Prostate gland (tissue), 2 donors: ENCODE results near the gene SIPA1. TPM values are rescaled to one million over a fixed set of nuclear protein-coding genes. Genes with fewer than 3 reads are reported as not detected.

Experiments used
- DNase-seq: peaks from one replicate; pipeline ENCODE4 v3.0.0-alpha.2; 2019; ENCODE audit warnings: low spot score
- H3K27ac ChIP-seq, 2 donors: fragments of 200-600 bp; sonication (generic); 2 replicates each; pipeline ENCODE4 v1.5.1; 2017 to 2019
- H3K27me3 ChIP-seq: fragments of 200-600 bp; sonication (generic); replicated peaks from 2 replicates; pipeline ENCODE4 v1.5.1; 2019; ENCODE audit not compliant: insufficient read depth
- H3K36me3 ChIP-seq, 2 donors: fragments of 200-600 bp; sonication (generic); 1 replicate in 1 of 2; 2 replicates in 1 of 2; pipeline versions ENCODE4 v1.5.1 to v1.8.1; 2017 to 2019
- H3K4me1 ChIP-seq: fragments of 200-600 bp; sonication (generic); replicated peaks from 2 replicates; pipeline ENCODE4 v1.5.1; 2019
- H3K4me3 ChIP-seq, 2 donors: fragments of 200-600 bp; sonication (generic); 2 replicates each; pipeline ENCODE4 v1.5.1; 2017 to 2019
- H3K9me3 ChIP-seq: fragments of 200-600 bp; sonication (generic); 2 replicates; pipeline ENCODE4 v1.5.1; 2017
- CTCF ChIP-seq, 4 experiments: fragments of 200-600 bp in 2 of 4; fragments of 450-650 bp in 2 of 4; sonication (generic) in 2 of 4; IDR thresholded peaks; 1 replicate in 3 of 4; 2 replicates in 1 of 4; pipeline ENCODE4 v1.5.1; 2016 to 2019; ENCODE audit warnings: antibody characterized with exemption in 4 of 4, mild to moderate bottlenecking in 2 of 4, moderate library complexity in 2 of 4
- POLR2A ChIP-seq: fragments of 450-650 bp; IDR thresholded peaks from one replicate; pipeline ENCODE4 v1.6.1; 2016; ENCODE audit warnings: antibody characterized with exemption, mild to moderate bottlenecking
- POLR2AphosphoS5 ChIP-seq: sonication (generic); formaldehyde crosslinking; IDR thresholded peaks from one replicate; pipeline ENCODE4 v1.6.1; 2017; ENCODE audit warnings: antibody characterized with exemption
- WGBS: methylation state at CpG from one replicate; pipeline ENCODE4 v1.1.5; 2018; 5-methylcytosine and 5-hydroxymethylcytosine counted together
- intact Hi-C: fragments of 100-400 bp; cut with DNase I; formaldehyde crosslinking; loops from one replicate; pipeline ENCODE4 v1.14.2; 2022
- total RNA-seq, 2 donors: library from RNA; depleted of rRNA; stranded (reverse); fragments of >200 nt; gene quantifications; one replicate each; pipeline ENCODE4 v1.1.0, GENCODE V29; 2016

Gene SIPA1
- total RNA-seq, 2 donors from 2014 or later: 38.2 to 45.2 TPM

GRCh38 chr11:65595131-65595530 lies 42.8 kb upstream of the SIPA1 start:
- Histone ChIP-seq H3K36me3 (peaks cover 2 to 16% of the 10 kb centered on the region in 2 donors), H3K27ac (no peak overlapping the region)

DNA sequence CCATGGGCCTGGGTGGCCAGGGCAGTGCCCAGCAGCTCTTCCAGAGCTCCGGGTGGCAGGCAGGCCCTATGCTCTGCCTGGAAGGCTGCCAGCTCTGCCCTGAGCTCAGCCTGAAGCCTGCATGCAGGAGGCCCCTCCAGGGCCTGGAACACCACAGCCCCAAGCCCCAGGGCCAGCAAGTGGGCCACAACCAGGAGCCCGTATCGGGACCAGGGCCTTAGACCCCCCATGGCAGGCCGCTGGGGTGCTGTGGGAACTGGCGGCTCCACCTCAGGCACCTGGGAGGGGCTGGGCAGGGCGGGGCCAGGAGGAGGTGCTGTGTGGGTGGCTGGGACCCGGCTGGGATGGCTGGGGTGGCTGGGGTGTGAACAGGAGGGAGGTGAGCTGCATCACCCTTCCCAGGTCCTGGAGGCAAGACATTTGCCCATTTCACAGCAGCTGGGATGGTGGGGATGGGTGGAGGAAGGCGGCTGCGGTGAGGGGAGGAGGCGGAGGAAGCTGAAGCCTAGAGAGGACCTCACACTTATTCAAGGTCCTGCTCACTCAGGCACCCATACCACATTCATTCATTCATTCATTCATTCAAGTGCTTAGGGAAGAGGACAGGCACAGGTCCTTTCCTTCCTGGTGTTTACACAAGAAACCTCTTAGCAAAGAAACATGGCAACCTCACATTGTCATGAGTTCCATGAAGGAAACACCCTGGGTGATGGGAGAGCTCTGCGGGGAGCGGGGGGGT lies 42.2 kb upstream of the SIPA1 start, which contains the start of gene KCNK7:
Gene KCNK7, minus strand, starts transcription at position 258 of the 739 bp plus-strand sequence. Its CDS starts 28 bp downstream, at position 230.
- 65% methylated on average over 12 of the region's 12 CpGs for WGBS

More at GRCh38 chr11:65595131-65595530, 42.8 kb upstream of the SIPA1 start:
- TF ChIP-seq POLR2AphosphoS5 (no peak), CTCF (IDR thresholded peaks at IDR 0.05) (no peak), POLR2A (no peak)
- H3K27me3 ChIP-seq: no peaks in the 10 kb centered on the region
- H3K4me3 ChIP-seq: no peak overlapping the region
- no peaks in the 10 kb centered on the region for H3K4me1 ChIP-seq
- 87% methylated on average over 3 of the region's 3 CpGs for WGBS
- H3K9me3 ChIP-seq: no peaks in the 10 kb centered on the region
- intact Hi-C loops: no loop called here
- DNase-seq: no peak

GRCh38 chr11:65596520-65596919 lies 41.4 kb upstream of the SIPA1 start:
- TF ChIP-seq POLR2AphosphoS5: no peak
- Histone ChIP-seq H3K27ac (no peak overlapping the region), H3K9me3 (no peaks in the 10 kb centered on the region), H3K27me3 (no peaks in the 10 kb centered on the region), H3K4me1 (no peaks in the 10 kb centered on the region), H3K36me3 (peaks cover 2 to 13% of the 10 kb centered on the region in 2 donors), H3K4me3 (no peak overlapping the region)
- intact Hi-C loops: no loop called here
- WGBS: 69% methylated on average over 6 of the region's 6 CpGs
- no peak for DNase-seq

More for the DNA sequence above, 42.2 kb upstream of the SIPA1 start, which contains the start of gene KCNK7:
- no peak for TF ChIP-seq POLR2AphosphoS5
- no peak for TF ChIP-seq POLR2A
- TF ChIP-seq CTCF (IDR thresholded peaks at IDR 0.05): no peak
- no peaks in the 10 kb centered on the region for H3K9me3 ChIP-seq
- no peak for DNase-seq
- H3K4me1 ChIP-seq: no peaks in the 10 kb centered on the region
- H3K4me3 ChIP-seq: no peak within 1 kb of the TSS
- H3K27me3 ChIP-seq: no peaks in the 10 kb centered on the region
- intact Hi-C loops: no loop called here
- no peak within 1 kb of the TSS for H3K27ac ChIP-seq
- H3K36me3 ChIP-seq: peaks cover 2 to 13% of the 10 kb centered on the region in 2 donors

DNA sequence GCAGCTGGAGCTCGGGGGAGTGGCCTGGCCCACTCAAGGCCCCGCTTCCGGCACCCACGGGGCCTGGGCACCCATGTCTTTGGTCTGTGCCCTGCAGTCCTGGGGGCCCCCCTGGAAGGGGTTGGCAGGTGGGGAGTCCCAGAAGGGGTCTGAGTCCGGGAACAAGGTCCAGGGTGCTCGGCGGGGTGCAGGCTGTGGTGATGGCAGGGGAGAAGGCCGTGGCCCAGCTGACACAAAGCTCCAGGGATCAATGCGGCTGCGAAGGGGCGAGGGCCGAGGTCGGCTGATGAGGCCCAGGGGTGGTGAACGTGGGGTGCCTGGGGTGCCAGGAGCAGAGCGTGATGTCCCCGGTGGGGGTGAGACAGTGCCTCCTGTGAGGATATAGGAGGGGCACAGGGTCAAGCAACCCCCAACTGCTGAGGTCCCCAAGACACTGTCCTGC lies 39.6 kb upstream of the SIPA1 start:
- intact Hi-C loops: no loop called here
- no peaks in the 10 kb centered on the region for H3K9me3 ChIP-seq
- H3K4me3 ChIP-seq: no peak overlapping the region
- peaks cover 2 to 16% of the 10 kb centered on the region in 2 donors for H3K36me3 ChIP-seq
- no peak for TF ChIP-seq POLR2AphosphoS5
- TF ChIP-seq CTCF (IDR thresholded peaks at IDR 0.05): no peak
- no peaks in the 10 kb centered on the region for H3K4me1 ChIP-seq
- no peak for DNase-seq
- no peak overlapping the region for H3K27ac ChIP-seq
- WGBS: 95% methylated on average over 16 of the region's 16 CpGs
- H3K27me3 ChIP-seq: no peaks in the 10 kb centered on the region

- Histone ChIP-seq H3K4me1 (no peaks in the 10 kb centered on the region), H3K36me3 (peaks cover 2 to 24% of the 10 kb centered on the region in 2 donors), H3K9me3 (no peaks in the 10 kb centered on the region), H3K4me3 (no peak overlapping the region), H3K27ac (no peak overlapping the region), H3K27me3 (no peaks in the 10 kb centered on the region)
- no peak for DNase-seq
- no peak for TF ChIP-seq POLR2AphosphoS5
- no peak for TF ChIP-seq CTCF (IDR thresholded peaks at IDR 0.05)
- no peak for TF ChIP-seq POLR2A
- intact Hi-C loops: no loop called here
- WGBS: 88% methylated on average over 49 of the region's 49 CpGs
These were observed 38.5 kb upstream of the SIPA1 start for GRCh38 chr11:65599216-65599954.
